SJSA1 (cell line): ENCODE measurements around the gene FAM171A2. TPM values are rescaled to one million over a fixed set of nuclear protein-coding genes. Genes with fewer than 3 reads are reported as not detected.

ENCODE experiments used
- DNase-seq, 2 experiments: peaks; one replicate each; pipeline ENCODE4 v3.0.0-alpha.2; 2015 to 2020; ENCODE audit warnings: low spot score in 2 of 2, low read depth in 1 of 2
- H3K27ac ChIP-seq: fragments of 250-450 bp; sonication (Bioruptor Pico); 2 replicates; pipeline ENCODE4 v1.5.1; 2020; ENCODE audit warnings: mild to moderate bottlenecking, moderate library complexity
- H3K27me3 ChIP-seq: fragments of 250-450 bp; sonication (Bioruptor Pico); replicated peaks from 2 replicates; pipeline ENCODE4 v1.5.1; 2020; ENCODE audit warnings: mild to moderate bottlenecking, moderate library complexity
- H3K36me3 ChIP-seq: fragments of 250-450 bp; sonication (Bioruptor Pico); 2 replicates; pipeline ENCODE4 v1.5.1; 2020; ENCODE audit warnings: mild to moderate bottlenecking
- H3K4me1 ChIP-seq: fragments of 250-450 bp; sonication (Bioruptor Pico); replicated peaks from 2 replicates; pipeline ENCODE4 v1.6.1; 2021; ENCODE audit warnings: mild to moderate bottlenecking
- H3K4me3 ChIP-seq: fragments of 250-450 bp; sonication (Bioruptor Pico); 2 replicates; pipeline ENCODE4 v1.5.1; 2020; ENCODE audit warnings: mild to moderate bottlenecking
- H3K9me3 ChIP-seq: fragments of 250-450 bp; sonication (Bioruptor Pico); replicated peaks from 2 replicates; pipeline ENCODE4 v1.5.1; 2020; ENCODE audit warnings: mild to moderate bottlenecking
- total RNA-seq: library from RNA; depleted of rRNA; stranded (reverse); fragments of >200 nt; shearing (Covaris generic); gene quantifications from 2 replicates; pipeline ENCODE4 v1.2.3, GENCODE V29; 2014

FAM171A2 gene
- total RNA-seq, 1 experiment from 2014 or later = 6.9 TPM

DNA sequence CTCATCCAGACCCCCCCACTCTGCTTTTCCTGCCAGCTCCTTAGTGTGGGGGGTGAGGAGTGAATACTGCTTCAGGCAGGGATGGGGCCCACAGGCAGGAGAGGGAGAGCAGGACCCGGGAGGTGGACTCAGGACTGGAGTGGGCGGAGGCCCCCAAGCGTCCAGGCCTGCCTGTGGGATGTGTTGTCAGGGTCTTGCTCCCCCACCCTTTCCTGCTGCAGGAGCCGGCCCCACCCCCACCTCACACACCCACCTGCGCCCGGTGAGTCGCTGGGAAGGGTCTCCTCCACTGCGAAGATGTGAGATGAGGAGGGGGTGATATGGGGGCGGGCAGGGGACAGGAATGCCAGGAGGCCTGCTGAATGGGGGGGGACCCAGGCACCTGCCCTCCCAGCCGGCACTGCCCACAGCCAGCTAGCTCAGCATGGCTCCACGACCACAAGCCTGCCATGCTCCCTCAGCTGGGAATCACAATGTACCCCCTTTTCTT, 1.1 kb downstream of the FAM171A2 start:
- Histone ChIP-seq H3K27me3 (peaks cover 5% of the 10 kb centered on the region; the same call in 1 of the 2 replicates), H3K9me3 (peaks cover 3% of the 10 kb centered on the region; the same call in 1 of the 2 replicates), H3K36me3 (peaks cover 3% of the 10 kb centered on the region; the same call in 1 of the 2 replicates), H3K4me3 (peak overlapping the region; percentile 89), H3K27ac (no peak overlapping the region), H3K4me1 (peaks cover 10% of the 10 kb centered on the region)
- no peak for DNase-seq

DNA sequence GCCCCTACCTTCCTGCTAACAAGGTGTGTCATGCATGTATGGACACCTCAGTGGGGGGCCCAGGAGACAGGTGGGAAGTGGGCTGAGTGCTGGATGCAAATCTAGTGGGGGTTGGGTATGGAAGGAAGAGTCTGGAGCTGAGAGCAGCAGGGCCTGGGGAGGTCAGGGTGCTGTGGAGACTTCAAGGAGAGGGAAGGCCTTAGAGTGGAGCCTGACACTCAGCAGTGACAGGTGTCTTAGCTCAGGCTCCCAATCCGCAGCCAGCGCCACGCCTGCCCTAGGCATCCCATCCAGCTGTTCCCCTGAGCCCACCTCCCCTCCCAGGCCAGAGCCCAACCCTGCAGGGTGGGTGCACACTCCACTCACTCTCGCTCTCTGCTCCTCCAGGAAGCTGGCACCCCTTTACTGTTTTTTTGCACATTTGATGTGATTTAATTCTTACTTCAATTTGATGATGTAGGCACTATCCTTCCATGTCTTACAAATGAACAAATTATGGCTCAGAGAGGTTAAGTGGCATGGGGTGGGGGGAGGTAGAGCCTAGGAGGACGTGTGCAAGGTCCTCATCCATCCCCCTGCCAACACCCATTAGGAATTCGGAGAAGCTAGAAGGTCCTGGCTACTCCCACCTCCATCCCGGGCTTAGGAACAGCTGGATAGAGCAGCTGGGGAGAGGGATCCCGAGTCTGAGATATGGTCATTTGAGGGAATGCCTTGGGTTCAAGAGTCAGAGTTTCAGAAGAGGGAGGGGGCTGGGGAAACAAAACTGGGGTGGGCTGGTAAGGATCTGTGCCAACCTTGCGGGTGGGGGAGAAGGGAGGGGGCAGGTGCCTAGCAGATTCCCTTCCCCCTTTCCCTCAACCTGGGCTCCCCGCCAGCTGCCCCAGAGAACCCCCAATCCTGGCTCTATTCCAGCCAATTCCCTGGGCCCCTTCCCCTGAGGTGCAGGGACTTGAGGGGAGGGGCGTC, 2.1 kb downstream of the FAM171A2 start:
- peaks cover 3% of the 10 kb centered on the region; the same call in 1 of the 2 replicates for H3K9me3 ChIP-seq
- H3K27me3 ChIP-seq = peaks cover 5% of the 10 kb centered on the region; the same call in 1 of the 2 replicates
- no peak for DNase-seq
- H3K4me1 ChIP-seq = peaks cover 10% of the 10 kb centered on the region
- H3K36me3 ChIP-seq = peaks cover 3% of the 10 kb centered on the region; the same call in 1 of the 2 replicates
- H3K4me3 ChIP-seq = no peak overlapping the region
- no peak overlapping the region for H3K27ac ChIP-seq

DNA sequence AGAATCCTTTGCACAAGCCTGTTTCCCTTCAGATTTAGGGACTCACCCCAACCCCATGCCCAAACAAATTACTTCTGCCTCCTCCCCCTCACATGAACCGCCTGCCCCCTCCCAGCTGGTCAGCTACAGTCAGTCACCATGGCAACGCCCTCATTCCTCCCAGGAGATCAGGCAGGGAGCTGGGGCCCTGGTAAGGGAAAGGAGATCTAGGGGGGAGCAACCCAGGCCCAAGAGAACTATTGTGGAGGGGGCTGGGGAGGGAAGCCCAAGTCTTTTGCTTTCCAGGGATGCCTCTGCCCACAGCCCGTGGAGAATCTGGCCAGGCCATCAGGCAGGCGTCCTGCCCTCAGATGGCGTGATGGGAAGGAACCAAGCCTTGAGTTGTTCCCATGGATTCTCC, 2.8 kb downstream of the FAM171A2 start:
- Histone ChIP-seq H3K4me3 (no peak overlapping the region), H3K27me3 (peaks cover 5% of the 10 kb centered on the region; the same call in 1 of the 2 replicates), H3K4me1 (peaks cover 10% of the 10 kb centered on the region), H3K27ac (no peak overlapping the region), H3K36me3 (peaks cover 3% of the 10 kb centered on the region; the same call in 1 of the 2 replicates), H3K9me3 (peaks cover 3% of the 10 kb centered on the region; the same call in 1 of the 2 replicates)
- DNase-seq = peak in 1 of 2 experiments; percentile 54

DNA sequence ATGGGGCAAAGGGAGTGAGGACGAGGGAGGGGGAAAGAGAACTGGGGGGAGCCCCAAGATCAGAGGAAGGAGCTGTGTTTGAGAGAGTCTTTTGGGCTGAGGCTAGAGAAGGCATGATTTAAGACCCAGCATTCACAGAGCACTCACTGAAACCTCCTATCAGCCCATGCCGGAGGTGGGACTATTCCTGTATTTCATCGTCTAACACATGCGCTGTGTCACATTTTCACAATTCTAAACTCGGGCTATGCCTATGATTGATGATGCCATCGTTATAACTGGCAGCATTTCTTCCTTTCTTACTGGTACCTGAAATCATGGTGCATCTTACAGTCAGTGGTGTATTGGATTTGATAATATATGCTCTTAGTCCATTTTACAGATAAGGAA, 3.5 kb downstream of the FAM171A2 start:
- Histone ChIP-seq H3K4me1 (peaks cover 10% of the 10 kb centered on the region), H3K4me3 (no peak overlapping the region), H3K27me3 (peaks cover 5% of the 10 kb centered on the region; the same call in 1 of the 2 replicates), H3K9me3 (peaks cover 3% of the 10 kb centered on the region; the same call in 1 of the 2 replicates), H3K36me3 (peaks cover 3% of the 10 kb centered on the region; the same call in 1 of the 2 replicates), H3K27ac (no peak overlapping the region)
- DNase-seq = no peak

DNA sequence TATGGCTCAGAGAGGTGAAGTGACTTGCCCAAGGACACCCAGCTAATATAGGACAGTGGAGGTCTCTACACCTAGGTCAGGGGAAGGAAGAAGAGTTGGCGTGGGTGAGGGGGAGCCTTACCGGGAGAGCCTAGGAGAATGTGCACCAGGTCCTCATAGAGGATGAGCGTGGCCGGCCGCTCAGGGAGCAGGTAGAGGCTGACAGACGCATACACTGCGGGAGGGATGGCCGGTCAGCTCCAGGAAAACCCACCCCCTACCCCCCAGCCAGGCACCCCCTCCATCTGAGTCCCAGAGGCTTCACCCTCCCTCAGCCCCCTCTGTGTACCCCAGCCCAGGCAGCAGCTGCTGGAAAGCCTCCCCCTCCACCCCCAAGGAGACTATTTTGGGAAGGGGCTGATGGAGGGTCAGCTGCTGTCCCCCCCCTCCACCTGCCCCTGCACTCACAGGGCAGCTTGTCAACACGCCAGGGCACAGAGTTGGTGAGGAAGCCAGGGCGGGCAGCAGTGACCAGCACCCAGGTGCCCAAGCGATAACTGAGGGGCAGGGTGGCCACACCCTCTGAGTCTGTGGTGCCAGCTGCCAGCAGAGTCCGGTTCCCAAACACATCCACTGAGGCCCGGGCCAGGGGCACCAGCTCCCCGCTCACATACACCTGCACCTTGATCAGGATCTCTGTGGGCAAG, 4.1 kb downstream of the FAM171A2 start:
- peak in 1 of 2 experiments; percentile 50 for DNase-seq
- Histone ChIP-seq H3K9me3 (peaks cover 3% of the 10 kb centered on the region; the same call in 1 of the 2 replicates), H3K4me3 (no peak overlapping the region), H3K27ac (no peak overlapping the region), H3K27me3 (peaks cover 1% of the 10 kb centered on the region; the same call in 1 of the 2 replicates), H3K36me3 (peaks cover 3% of the 10 kb centered on the region; the same call in 1 of the 2 replicates), H3K4me1 (peaks cover 10% of the 10 kb centered on the region)

DNA sequence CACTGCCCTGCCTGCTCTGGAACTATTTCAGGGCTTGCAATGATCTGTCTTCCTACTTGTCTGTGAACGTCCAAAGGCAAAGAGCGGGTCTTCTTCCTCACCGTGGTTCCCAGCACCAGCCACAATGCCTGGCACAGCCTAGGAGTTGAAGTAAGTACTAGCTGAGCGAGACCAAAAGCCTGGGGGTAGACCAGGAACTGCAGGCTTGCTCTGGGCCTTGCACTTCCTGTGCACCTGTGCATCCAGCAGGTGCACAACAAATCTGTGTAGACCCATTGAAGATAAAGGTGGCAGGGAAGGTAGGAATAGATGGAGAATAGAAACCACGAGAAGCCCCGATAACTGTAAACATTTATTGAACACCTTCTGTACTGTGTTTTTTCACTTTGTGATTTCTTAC, 4.6 kb downstream of the FAM171A2 start:
- Histone ChIP-seq H3K27me3 (no peaks in the 10 kb centered on the region; the same call in 1 of the 2 replicates), H3K4me3 (no peak overlapping the region), H3K27ac (no peak overlapping the region), H3K36me3 (peaks cover 3% of the 10 kb centered on the region; the same call in 1 of the 2 replicates), H3K9me3 (peaks cover 3% of the 10 kb centered on the region; the same call in 1 of the 2 replicates), H3K4me1 (peaks cover 10% of the 10 kb centered on the region)
- no peak for DNase-seq

DNA sequence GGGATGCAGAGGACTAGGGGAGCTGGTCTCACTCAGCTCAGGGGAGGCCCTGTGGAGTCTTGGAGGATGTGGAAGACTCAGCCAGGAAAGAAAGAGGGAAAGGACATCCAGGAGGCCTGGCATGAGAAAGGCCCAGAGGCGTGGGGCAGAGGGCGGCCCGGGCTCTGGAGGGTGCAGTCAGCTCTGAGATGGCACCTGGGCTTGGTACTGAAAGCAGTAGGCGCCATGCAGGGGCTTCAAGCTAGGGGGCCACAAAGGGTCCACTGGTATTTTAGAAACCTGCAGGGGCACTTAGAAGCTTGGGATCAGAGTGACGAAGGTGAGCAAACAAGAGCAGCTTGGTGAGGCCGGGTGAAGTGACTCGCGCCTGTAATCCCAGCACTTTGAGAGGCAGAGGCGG, 5.6 kb downstream of the FAM171A2 start:
- Histone ChIP-seq H3K9me3 (no peaks in the 10 kb centered on the region), H3K36me3 (peaks cover 2% of the 10 kb centered on the region), H3K27me3 (no peaks in the 10 kb centered on the region; the same call in 1 of the 2 replicates), H3K4me1 (peaks cover 4% of the 10 kb centered on the region), H3K27ac (no peak overlapping the region), H3K4me3 (no peak overlapping the region)
- DNase-seq = no peak

DNA sequence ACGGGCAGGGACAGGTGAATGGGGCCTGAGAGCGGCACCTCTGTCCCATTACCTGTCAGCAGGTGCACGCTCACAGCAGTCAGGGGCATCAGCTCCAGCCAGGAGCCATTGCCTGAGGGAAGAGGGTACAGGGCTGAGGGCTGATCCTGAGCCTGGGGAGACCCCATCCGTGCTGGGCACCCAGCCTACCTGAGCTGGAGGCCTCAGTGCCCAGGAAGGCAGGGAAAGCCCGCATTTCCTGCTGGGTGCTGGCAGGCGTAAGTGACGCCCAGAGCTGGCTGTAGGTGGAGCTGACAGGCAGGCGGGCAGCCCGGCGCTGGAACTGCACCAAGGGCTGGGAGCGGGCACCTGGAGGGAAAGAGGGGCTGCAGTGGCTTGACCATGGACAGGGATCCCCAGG, 7.4 kb downstream of the FAM171A2 start:
- DNase-seq = no peak
- no peak overlapping the region for H3K4me3 ChIP-seq
- H3K27me3 ChIP-seq = no peaks in the 10 kb centered on the region
- no peaks in the 10 kb centered on the region for H3K9me3 ChIP-seq
- no peaks in the 10 kb centered on the region for H3K4me1 ChIP-seq
- H3K27ac ChIP-seq = no peak overlapping the region
- H3K36me3 ChIP-seq = peaks cover 20% of the 10 kb centered on the region

DNA sequence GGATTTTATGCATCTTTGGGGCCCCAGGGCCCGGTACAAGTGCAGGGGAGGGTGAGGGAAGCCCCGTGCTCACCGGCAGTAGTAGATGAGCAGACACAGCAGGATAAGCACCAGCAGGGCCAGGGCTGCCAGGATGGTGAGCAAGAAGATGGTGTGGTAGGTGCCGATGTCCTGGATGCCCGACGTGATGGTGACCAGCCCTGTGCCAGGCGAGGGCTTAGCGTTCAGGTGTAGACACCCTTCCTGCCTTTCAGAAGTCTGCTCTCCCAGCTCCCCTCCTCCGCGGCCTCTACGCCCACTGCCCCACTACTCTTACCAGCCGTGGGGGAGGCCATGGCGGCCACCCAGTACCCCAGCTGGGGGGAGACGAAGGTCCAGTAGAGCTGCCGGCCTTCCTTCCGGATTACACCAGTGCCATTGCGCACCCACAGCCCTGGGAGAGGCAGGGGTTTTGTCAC, 8.0 kb downstream of the FAM171A2 start:
- no peak overlapping the region for H3K4me3 ChIP-seq
- no peaks in the 10 kb centered on the region for H3K4me1 ChIP-seq
- no peaks in the 10 kb centered on the region for H3K27me3 ChIP-seq
- no peak overlapping the region for H3K27ac ChIP-seq
- no peaks in the 10 kb centered on the region for H3K9me3 ChIP-seq
- no peak for DNase-seq
- H3K36me3 ChIP-seq = peaks cover 26% of the 10 kb centered on the region

DNA sequence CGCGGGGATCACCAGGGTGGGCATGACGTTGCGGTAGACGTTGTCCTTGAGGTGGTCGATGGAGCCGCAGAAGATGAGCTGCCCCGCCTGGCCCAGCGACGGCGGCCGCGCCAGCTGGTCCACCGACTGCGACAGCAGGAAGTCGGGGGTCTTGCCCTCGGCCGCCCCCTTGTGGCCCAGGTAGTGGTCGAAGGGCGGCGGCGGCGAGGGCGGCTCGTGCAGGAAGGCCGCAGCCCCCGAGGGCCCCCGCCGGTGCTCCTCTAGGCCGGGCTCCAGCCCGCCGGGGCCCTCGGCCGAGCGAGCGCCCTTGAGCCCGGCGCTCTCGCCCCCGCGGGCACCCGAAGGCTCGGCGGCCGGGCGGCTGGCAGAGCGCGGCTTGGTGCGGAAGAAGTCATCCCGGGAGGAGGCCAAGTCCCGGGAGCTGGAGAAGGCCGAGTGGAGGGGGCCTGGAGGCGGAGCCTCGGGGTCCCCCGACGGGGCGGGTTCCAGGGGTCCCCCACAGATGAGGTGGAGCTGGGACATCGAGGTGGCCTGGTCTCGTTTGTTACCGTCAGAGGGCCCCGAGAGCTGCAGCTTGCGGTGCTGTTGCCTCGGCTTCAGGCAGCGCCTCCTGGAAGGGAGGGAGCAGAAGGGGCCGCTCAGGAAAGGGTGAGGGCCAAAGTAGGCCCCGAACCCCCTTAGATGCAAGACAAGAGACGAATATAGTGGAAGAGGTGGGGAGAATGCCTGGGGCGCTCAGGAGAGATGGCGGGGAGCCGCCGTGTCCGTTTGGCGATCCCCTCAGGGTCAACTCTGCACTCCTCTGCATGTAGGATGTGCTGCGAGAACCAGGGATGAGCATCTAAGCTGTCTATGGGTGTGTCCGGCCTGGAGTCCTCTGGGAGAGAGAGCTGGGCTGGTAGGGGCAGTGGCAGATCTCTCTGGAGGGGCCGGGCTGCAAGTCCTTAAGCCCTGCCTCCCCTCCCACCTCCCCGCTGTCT, 8.8 kb downstream of the FAM171A2 start:
- Histone ChIP-seq H3K27me3 (no peaks in the 10 kb centered on the region), H3K4me1 (no peaks in the 10 kb centered on the region), H3K36me3 (peaks cover 30% of the 10 kb centered on the region), H3K27ac (no peak overlapping the region), H3K4me3 (no peak overlapping the region), H3K9me3 (no peaks in the 10 kb centered on the region)
- DNase-seq = no peak

DNA sequence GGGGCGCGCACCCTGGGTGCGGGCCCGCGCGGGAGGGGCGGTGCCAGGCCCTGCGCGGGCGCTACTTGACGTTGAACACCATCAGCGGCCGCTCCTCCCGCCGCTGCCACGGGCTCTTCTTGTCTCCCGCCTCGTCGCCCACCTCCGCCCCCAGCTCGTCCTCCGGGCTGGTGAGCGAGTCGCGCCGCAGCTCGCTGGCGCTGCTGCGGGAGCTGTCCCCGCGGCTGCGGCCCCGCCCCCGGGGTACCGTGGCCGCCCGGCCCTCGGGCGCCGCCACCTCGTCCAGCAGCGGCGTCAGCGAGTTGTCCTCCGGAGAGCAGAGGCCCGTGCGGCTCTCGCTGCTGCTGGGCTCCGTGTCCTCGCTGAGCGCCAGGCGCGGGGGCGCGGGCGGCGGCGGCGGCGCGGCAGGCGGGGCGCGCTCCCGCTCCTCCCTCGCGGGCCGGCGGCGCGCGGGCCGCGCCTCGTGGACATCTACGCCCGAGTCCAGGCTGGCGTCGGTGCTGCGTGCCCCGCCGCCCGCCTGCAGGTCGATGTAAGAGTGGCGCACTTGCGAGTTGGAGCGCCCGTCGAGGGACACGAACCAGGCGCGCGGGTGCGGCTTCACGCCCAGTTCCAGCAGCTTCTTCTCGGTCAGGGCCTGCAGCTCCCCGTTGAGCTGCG, 9.9 kb downstream of the FAM171A2 start:
- Histone ChIP-seq H3K36me3 (peaks cover 30% of the 10 kb centered on the region), H3K4me3 (no peak overlapping the region), H3K27ac (no peak overlapping the region), H3K9me3 (no peaks in the 10 kb centered on the region), H3K27me3 (no peaks in the 10 kb centered on the region), H3K4me1 (no peaks in the 10 kb centered on the region)
- DNase-seq = no peak
